AG04450 (cell line): ENCODE measurements around the gene VAV1. TPM values are rescaled to one million over a fixed set of nuclear protein-coding genes. Genes with fewer than 3 reads are reported as not detected.

ENCODE experiments used
- CTCF ChIA-PET: fragments of 300-600, 350-600 bp; formaldehyde crosslinking; extraction: SDS; loops from one replicate; lab custom pipeline; 2022; ENCODE audit warnings: antibody characterized with exemption, inconsistent platforms; lab: Charles Lee
- POLR2A ChIA-PET: fragments of 350-600 bp; formaldehyde crosslinking; extraction: SDS; loops from one replicate; lab custom pipeline; 2021; ENCODE audit warnings: antibody characterized with exemption, inconsistent platforms; lab: Yijun Ruan, JAX
- DNase-seq: peaks from one replicate; pipeline ENCODE4 v3.0.0-alpha.2; 2011; ENCODE audit warnings: low read depth, low spot score
- H3K27ac ChIP-seq: one replicate; pipeline ENCODE4 v1.5.1; 2012; ENCODE audit warnings: low read depth, low read length, control low read depth
- H3K27me3 ChIP-seq: one replicate; pipeline ENCODE4 v1.6.0; 2012; ENCODE audit warnings: low read length; ENCODE audit not compliant: control insufficient read depth, insufficient read depth
- H3K4me3 ChIP-seq: 2 replicates; pipeline ENCODE4 v1.5.1; 2011; ENCODE audit warnings: mild to moderate bottlenecking, low read depth, low read length, control low read depth
- H3K9me3 ChIP-seq: 2 replicates; pipeline ENCODE4 v1.5.1; 2012; ENCODE audit warnings: low read length; ENCODE audit not compliant: control insufficient read depth, insufficient read depth
- CTCF ChIP-seq: IDR thresholded peaks from 2 replicates; pipeline ENCODE4 v1.5.1; 2011; ENCODE audit warnings: low read depth, low read length, control low read depth, inconsistent platforms
- polyA plus RNA-seq: library from polyadenylated mRNA; depleted of rRNA; stranded (reverse); fragments of >200 nt; gene quantifications from 2 replicates; pipeline ENCODE4 v1.2.3, GENCODE V29; 2011

The VAV1 gene
- polyA plus RNA-seq, 1 experiment: not detected

DNA sequence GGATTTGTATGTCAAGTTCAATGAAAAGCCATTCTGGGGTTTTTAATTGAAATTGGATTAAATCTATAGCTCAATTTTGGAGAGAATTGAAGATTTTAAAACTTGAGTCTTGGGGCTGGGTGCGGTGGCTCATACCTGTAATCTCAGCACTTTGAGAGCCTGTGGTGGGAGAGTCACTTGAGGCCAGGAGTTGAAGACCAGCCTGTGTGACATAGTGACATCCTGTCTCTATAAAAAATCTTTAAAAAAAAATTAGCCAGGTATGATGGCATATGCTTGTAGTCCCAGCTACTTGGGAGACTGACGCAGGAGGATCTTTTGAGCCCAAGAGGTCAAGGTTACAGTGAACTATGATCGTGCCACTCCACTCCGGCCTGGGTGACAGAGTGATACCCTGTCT, 41.2 kb downstream of the VAV1 start:
- DNase-seq: no peak
- ChIA-PET CTCF (interaction anchor here (0.6 to 1.6 kb wide), 2 partner anchors 50 to 791 kb away, joined by 3 to 4 read pairs; no protein-coding TSS in a partner anchor), POLR2A (no interaction called here)
- peaks cover 22% of the 10 kb centered on the region for H3K9me3 ChIP-seq
- no peak overlapping the region for H3K4me3 ChIP-seq
- H3K27me3 ChIP-seq: no peaks in the 10 kb centered on the region
- H3K27ac ChIP-seq: no peak overlapping the region
- no peak for TF ChIP-seq CTCF

DNA sequence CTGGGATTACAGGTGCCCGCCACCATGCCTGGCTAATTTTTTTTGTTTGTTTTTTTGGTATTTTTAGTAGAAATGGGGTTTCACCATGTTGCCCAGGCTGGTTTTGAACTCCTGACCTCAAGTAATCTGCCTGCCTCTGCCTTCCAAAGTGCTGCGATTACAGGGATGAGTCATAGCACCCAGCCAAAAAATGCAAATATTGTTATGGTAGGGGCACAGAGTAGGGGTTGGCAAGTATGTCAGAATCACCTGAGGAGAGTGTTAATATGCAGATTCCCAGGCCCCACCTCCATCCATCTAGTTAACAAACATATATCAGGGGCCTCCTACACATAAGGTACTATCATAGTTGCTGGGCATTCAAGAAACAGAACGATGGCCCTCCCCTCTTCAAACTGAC, 44.7 kb downstream of the VAV1 start:
- peaks cover 41% of the 10 kb centered on the region for H3K9me3 ChIP-seq
- no peak overlapping the region for H3K27ac ChIP-seq
- H3K4me3 ChIP-seq: no peak overlapping the region
- no peak for DNase-seq
- CTCF ChIA-PET: no interaction called here
- no peak for TF ChIP-seq CTCF
- no peaks in the 10 kb centered on the region for H3K27me3 ChIP-seq
- POLR2A ChIA-PET: no interaction called here

DNA sequence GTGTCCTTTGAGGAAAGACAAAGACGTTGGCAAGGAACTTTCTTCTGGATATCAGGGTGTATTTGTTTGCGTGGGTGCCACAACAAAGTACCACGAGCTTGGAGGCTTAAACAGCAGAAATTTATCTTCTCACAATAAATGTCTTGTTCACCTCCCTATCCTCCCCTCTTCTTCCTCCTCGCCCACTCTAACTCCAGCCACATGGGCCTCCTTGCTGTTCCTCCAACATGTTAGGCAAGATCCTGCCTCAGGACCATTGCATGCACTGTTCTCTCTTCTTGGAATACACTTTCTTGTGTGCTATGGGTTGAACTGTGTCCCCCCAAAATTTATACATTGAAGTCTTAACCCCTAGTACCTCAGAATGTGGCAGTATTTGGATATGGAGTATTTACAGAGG, 45.7 kb downstream of the VAV1 start:
- Histone ChIP-seq H3K27ac (no peak overlapping the region), H3K27me3 (no peaks in the 10 kb centered on the region), H3K4me3 (no peak overlapping the region), H3K9me3 (peaks cover 44% of the 10 kb centered on the region)
- ChIA-PET CTCF (no interaction called here), POLR2A (no interaction called here)
- TF ChIP-seq CTCF: no peak
- no peak for DNase-seq

- Histone ChIP-seq H3K27ac (no peak overlapping the region), H3K9me3 (peaks cover 44% of the 10 kb centered on the region), H3K27me3 (no peaks in the 10 kb centered on the region), H3K4me3 (no peak overlapping the region)
- ChIA-PET CTCF (no interaction called here), POLR2A (no interaction called here)
- DNase-seq: no peak
- no peak for TF ChIP-seq CTCF
Measured at GRCh38 chr19:6819323-6819722, 46.8 kb downstream of the VAV1 start.

GRCh38 chr19:6820237-6820636, 47.7 kb downstream of the VAV1 start:
- CTCF ChIA-PET: no interaction called here
- TF ChIP-seq CTCF: no peak
- Histone ChIP-seq H3K9me3 (peaks cover 51% of the 10 kb centered on the region), H3K27me3 (no peaks in the 10 kb centered on the region), H3K4me3 (no peak overlapping the region), H3K27ac (no peak overlapping the region)
- POLR2A ChIA-PET: no interaction called here
- DNase-seq: no peak
